GM06990 (cell line): Measurements from ENCODE around the gene EPB41.

Source experiments
- DNase-seq: peaks from one replicate; pipeline ENCODE4 v3.0.0-alpha.2; 2011; ENCODE audit not compliant: insufficient read length; ENCODE audit errors: extremely low read depth
- H3K27me3 ChIP-seq: replicated peaks from 2 replicates; pipeline ENCODE4 v1.6.0; 2011; ENCODE audit warnings: low read length; ENCODE audit not compliant: control insufficient read depth, insufficient read depth
- H3K36me3 ChIP-seq: 2 replicates; pipeline ENCODE4 v1.5.1; 2011; ENCODE audit warnings: low read length; ENCODE audit not compliant: control insufficient read depth, insufficient read depth
- H3K4me3 ChIP-seq: replicated peaks from 2 replicates; pipeline ENCODE4 v1.5.1; 2011; ENCODE audit warnings: low read depth, mild to moderate bottlenecking, control low read depth, low read length
- CTCF ChIP-seq: IDR thresholded peaks from 2 replicates; pipeline ENCODE4 v1.5.1; 2011; ENCODE audit warnings: low read length, control low read depth, mild to moderate bottlenecking, inconsistent platforms; ENCODE audit not compliant: insufficient read depth, poor library complexity, severe bottlenecking

The EPB41 gene

GRCh38 chr1:28888915-28889314 lies 25.5 kb upstream of the EPB41 start:
- no peak for DNase-seq
- Histone ChIP-seq H3K4me3 (no peak overlapping the region), H3K27me3 (no peaks in the 10 kb centered on the region), H3K36me3 (no peaks in the 10 kb centered on the region; the same call in 1 of the 2 replicates)
- no peak for TF ChIP-seq CTCF

GRCh38 chr1:28889357-28889756 lies 25.0 kb upstream of the EPB41 start:
- H3K36me3 ChIP-seq: no peaks in the 10 kb centered on the region; the same call in 1 of the 2 replicates
- DNase-seq: no peak
- TF ChIP-seq CTCF: no peak
- H3K4me3 ChIP-seq: no peak overlapping the region
- no peaks in the 10 kb centered on the region for H3K27me3 ChIP-seq

- H3K27me3 ChIP-seq: no peaks in the 10 kb centered on the region
- no peak for DNase-seq
Measured at GRCh38 chr1:28890435-28890834, 23.9 kb upstream of the EPB41 start.

GRCh38 chr1:28890836-28891235 lies 23.5 kb upstream of the EPB41 start:
- Histone ChIP-seq H3K27me3 (no peaks in the 10 kb centered on the region), H3K4me3 (no peak overlapping the region), H3K36me3 (no peaks in the 10 kb centered on the region; the same call in 1 of the 2 replicates)
- no peak for DNase-seq
- TF ChIP-seq CTCF: no peak

More at GRCh38 chr1:28890435-28890834, 23.9 kb upstream of the EPB41 start:
- TF ChIP-seq CTCF: no peak
- no peaks in the 10 kb centered on the region; the same call in 1 of the 2 replicates for H3K36me3 ChIP-seq
- H3K4me3 ChIP-seq: no peak overlapping the region

- H3K27me3 ChIP-seq: no peaks in the 10 kb centered on the region
- no peaks in the 10 kb centered on the region; the same call in 1 of the 2 replicates for H3K36me3 ChIP-seq
- H3K4me3 ChIP-seq: no peak overlapping the region
- TF ChIP-seq CTCF: no peak
- DNase-seq: no peak
Measured at GRCh38 chr1:28891256-28891655, 23.1 kb upstream of the EPB41 start.
